ENCODE results near the gene PGM2.

- TF ChIP-seq, protein P1, sequence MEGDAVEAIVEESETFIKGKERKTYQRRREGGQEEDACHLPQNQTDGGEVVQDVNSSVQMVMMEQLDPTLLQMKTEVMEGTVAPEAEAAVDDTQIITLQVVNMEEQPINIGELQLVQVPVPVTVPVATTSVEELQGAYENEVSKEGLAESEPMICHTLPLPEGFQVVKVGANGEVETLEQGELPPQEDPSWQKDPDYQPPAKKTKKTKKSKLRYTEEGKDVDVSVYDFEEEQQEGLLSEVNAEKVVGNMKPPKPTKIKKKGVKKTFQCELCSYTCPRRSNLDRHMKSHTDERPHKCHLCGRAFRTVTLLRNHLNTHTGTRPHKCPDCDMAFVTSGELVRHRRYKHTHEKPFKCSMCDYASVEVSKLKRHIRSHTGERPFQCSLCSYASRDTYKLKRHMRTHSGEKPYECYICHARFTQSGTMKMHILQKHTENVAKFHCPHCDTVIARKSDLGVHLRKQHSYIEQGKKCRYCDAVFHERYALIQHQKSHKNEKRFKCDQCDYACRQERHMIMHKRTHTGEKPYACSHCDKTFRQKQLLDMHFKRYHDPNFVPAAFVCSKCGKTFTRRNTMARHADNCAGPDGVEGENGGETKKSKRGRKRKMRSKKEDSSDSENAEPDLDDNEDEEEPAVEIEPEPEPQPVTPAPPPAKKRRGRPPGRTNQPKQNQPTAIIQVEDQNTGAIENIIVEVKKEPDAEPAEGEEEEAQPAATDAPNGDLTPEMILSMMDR (conservative IDR thresholded peaks at IDR 0.05; ENCODE audit: low read depth, low read length) = no peak
- TF ChIP-seq EZH2 (IDR thresholded peaks at IDR 0.05; ENCODE audit: low read length, unreplicated experiment) (no peak), EZH2phosphoT487 (IDR thresholded peaks at IDR 0.05; ENCODE audit: borderline replicate concordance, low read length) (no peak)
These were observed 64.3 kb downstream of the PGM2 start, which contains the start of gene TBC1D1 for GRCh38 chr4:37890801-37891259.
